DMS 273 (cell line): ENCODE data around the gene HMGN5.
A peak's percentile ranks its signal among the peaks of the same experiment; 100 is the strongest.

Experiments
- DNase-seq: peaks from one replicate; lab custom pipeline; 2025; ENCODE audit not compliant: unreplicated experiment; lab: John Stamatoyannopoulos, UW

HMGN5 gene

DNA sequence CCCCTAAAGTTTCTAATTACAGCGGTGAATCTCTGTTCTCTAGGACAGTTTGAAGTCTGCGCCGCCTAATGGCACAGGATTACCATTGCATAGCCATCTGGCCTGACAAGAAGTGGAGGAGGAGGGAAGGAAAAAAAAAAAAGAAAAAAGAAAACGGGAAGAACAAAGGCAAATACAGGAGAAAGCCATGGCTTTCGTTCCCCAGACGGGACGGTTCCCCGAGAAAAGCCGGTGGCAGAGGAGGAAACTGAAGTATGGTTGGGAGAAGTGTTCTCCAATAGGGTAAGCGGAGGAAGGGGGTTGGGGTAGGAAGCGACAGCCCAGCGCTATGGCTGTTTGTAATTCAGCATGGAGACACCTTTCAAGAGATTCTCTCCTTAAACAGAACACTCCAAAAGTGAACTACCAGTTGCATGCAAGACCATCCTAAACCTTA lies 80.8 kb downstream of the HMGN5 start:
- DNase-seq: peak; percentile 74

DNA sequence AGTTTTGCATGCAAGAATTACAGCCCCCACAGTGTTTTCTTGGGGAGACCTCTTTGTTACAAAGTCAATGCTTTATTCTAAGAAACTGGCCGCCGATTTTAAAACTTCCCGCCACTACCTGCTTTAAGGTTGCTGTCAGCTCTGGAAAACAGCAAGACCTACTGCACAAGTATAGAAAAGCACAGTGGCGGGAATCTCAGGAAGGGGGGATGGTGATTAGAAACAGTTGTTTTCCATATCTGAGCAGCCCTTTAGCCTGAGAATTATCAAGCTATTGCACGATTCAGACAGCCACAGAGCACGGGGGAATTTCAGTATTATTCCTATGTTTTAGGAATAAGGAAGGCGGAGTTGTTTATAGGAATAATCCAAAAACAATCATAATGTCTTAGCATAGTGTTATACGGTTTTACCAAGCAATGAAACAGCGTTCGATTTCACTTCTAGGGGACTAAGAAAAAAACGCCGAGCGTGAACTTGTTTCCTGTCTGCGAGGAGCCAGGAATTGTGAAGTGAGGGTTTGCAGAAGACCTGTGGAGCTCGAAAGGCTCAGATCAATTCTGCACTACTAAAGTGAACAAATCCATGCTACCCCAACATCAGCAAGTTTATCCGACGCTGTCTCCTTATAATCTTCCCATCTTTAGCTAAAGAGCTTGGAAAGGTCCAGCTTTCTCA lies 81.3 kb downstream of the HMGN5 start:
- peak; percentile 50 for DNase-seq

DNA sequence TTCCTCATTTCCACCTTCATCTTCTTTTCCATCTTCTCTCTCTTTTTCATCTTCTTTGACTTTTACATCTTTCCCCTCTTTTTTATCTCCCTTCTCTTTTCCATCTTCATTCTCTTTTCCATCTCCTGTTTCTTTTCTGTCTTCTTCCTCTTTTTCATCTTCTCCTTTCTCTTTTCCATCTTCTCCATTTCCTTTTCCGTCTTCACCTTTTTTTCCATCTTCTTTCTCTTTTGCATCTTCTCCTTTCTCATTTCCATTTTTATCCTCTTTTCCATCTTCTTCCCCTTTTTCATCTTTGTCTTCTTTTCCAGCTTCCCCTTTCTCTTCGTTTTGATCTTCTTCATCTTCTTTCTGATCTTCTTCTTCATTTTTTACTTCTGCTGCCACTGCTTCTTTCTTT lies 87.0 kb downstream of the HMGN5 start:
- no peak for DNase-seq

DNA sequence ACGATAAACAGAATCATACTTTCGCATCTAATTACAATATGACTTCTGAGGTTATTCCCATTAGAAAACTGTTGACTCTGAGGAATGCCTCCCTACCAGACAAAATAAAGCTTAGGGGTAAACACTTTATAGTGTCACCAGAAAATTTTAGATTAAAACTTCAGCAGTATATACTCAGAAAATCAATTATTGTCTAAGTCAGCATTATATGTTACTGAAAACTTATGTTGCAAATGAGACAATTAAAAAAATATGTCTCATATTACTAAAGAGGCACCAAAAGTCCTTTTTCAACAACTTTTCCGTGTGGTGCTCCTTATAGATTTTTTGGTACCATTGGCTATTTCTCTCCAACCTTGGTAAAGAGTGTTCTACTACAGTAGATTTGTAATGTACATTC lies 91.4 kb downstream of the HMGN5 start:
- DNase-seq: no peak

DNA sequence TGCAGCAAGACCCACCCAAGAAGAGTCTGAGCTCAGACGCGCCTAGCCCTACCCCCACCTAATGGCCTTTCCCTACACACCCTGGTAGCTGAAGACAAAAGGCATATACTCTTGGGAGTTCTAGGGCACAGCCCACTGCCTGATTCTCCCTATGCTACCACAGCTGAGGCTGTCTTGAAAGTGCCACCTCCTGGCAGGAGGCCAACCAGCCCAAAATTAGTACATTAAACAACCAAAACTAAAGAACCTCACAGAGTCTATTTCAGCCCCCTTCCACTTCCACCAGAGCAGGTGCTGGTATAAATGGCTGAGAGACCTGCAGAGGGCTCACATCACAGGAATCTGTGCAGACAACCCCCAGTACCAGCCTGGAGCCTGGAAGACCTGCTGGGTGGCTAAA lies 119.1 kb downstream of the HMGN5 start:
- no peak for DNase-seq
